Heart left ventricle (tissue), 13 donors: ENCODE measurements around the gene CCDC148.
"Not testable (repeated sequence)": the region's sequence is repeated elsewhere in the genome, so short reads cannot be mapped to it uniquely, and the experiment has no call there.

Experiments used
- CTCF ChIP-seq, 12 donors: fragments of 200-600 bp; sonication (generic) in 4 of 12; IDR thresholded peaks; one replicate each; pipeline versions ENCODE4 v1.5.0 to v1.8.0; 2018 to 2022; ENCODE audit warnings: antibody characterized with exemption in 12 of 12, mild to moderate bottlenecking in 5 of 12
- POLR2A ChIP-seq, 2 donors: fragments of 450-650 bp; IDR thresholded peaks; one replicate each; pipeline ENCODE4 v1.6.1; 2017; ENCODE audit warnings: antibody characterized with exemption in 2 of 2, mild to moderate bottlenecking in 2 of 2, moderate library complexity in 2 of 2
- donor health status: ischemic (EF 13 %, LVEDD 7.1; RV severe dilation, severe dysfunction).
- donor health status: DM: no; HTN: yes; CAD: no.
- donor health status: DM: no; HTN: no; CAD: no.
- donor health status: ischemic (EF 25% LVEDD 6.9; RV normal size, moderate dysfunction).
- donor health status: ischemic (EF 25% LVEDD 5.7; RV mildly dilated, moderate dysfunction).
- donor health status: ischemic (EF 35%, LVEDD 5.7; RV mildly dilated, moderate dysfunction).
- donor health status: nonischemic (EF 11% LVEDD 7.7; RV severe dilation, severe dysfunction).
- donor health status: DM: yes; HTN: yes; CAD: no.
- donor health status: PGD.
- donor health status: ischemic (EF 29% LVEDD 5.4; RV normal size, mild dysfunction).
- donor health status: nonischemic (EF 23%, LVEDD 6.1; RV moderate dilation, normal function).

GRCh38 chr2:158351466-158351816 lies 105.1 kb downstream of the CCDC148 start:
- not testable (repeated sequence) for TF ChIP-seq CTCF, POLR2A (IDR thresholded peaks at IDR 0.05)
